Measurements from ENCODE around the gene ERI3.

Gene ERI3

GRCh38 chr1:44347280-44347679, 7.8 kb downstream of the ERI3 start:
- no peak for DNase-seq

- no peak for DNase-seq
Observed at GRCh38 chr1:44346878-44347277, 8.2 kb downstream of the ERI3 start.

GRCh38 chr1:44346184-44346583, 8.9 kb downstream of the ERI3 start:
- no peak for DNase-seq

- no peak for DNase-seq
Observed at GRCh38 chr1:44345187-44345775, 9.8 kb downstream of the ERI3 start.

- no peak for DNase-seq
Observed at GRCh38 chr1:44339731-44340130, 15.3 kb downstream of the ERI3 start.

- DNase-seq: no peak
Observed at GRCh38 chr1:44338136-44338535, 16.9 kb downstream of the ERI3 start.

GRCh38 chr1:44336668-44337067, 18.4 kb downstream of the ERI3 start:
- no peak for DNase-seq

GRCh38 chr1:44334968-44335367, 20.1 kb downstream of the ERI3 start:
- DNase-seq: no peak

- no peak for DNase-seq
Observed at GRCh38 chr1:44333376-44333775, 21.7 kb downstream of the ERI3 start.

GRCh38 chr1:44332505-44332904, 22.6 kb downstream of the ERI3 start:
- DNase-seq: no peak

GRCh38 chr1:44330935-44331334, 24.1 kb downstream of the ERI3 start:
- no peak for DNase-seq

GRCh38 chr1:44328671-44329416, 26.2 kb downstream of the ERI3 start:
- no peak for DNase-seq

- no peak for DNase-seq
Observed at GRCh38 chr1:44327679-44328491, 27.2 kb downstream of the ERI3 start.

- no peak for DNase-seq
Observed at GRCh38 chr1:44326821-44327465, 28.1 kb downstream of the ERI3 start.

- DNase-seq: no peak
Observed at GRCh38 chr1:44326024-44326701, 28.9 kb downstream of the ERI3 start.

GRCh38 chr1:44323947-44324346, 31.1 kb downstream of the ERI3 start:
- DNase-seq: no peak

GRCh38 chr1:44322367-44322766, 32.7 kb downstream of the ERI3 start:
- no peak for DNase-seq

- no peak for DNase-seq
Observed at GRCh38 chr1:44321466-44321865, 33.6 kb downstream of the ERI3 start.

GRCh38 chr1:44318097-44319088, 36.7 kb downstream of the ERI3 start:
- peak; percentile 62 for DNase-seq

GRCh38 chr1:44316231-44316759, 38.8 kb downstream of the ERI3 start:
- DNase-seq: no peak

- DNase-seq: no peak
Observed at GRCh38 chr1:44315521-44315920, 39.5 kb downstream of the ERI3 start.

All from stimulated activated CD8-positive, alpha-beta memory T cell treated with anti-CD3 and anti-CD28 coated beads, Interleukin-4, amount 100 ng/mL, for 48 hours (primary cell).